Neural crest cell (in vitro differentiated cells): ENCODE results near the gene SLC1A2. TPM values are rescaled to one million over a fixed set of nuclear protein-coding genes. Genes with fewer than 3 reads are reported as not detected.

Experiments used
- DNase-seq: peaks from one replicate; pipeline ENCODE4 v3.0.0; 2021; ENCODE audit warnings: low read depth, mixed read lengths, low spot score
- H3K27ac Mint-ChIP-seq: one replicate; pipeline ENCODE4 v1.8.0; 2021; ENCODE audit warnings: mild to moderate bottlenecking, mixed read lengths; ENCODE audit not compliant: unreplicated experiment
- H3K27me3 Mint-ChIP-seq: 2 replicates; pipeline ENCODE4 v1.8.0; 2021; ENCODE audit warnings: low read depth, mild to moderate bottlenecking, mixed read lengths
- H3K36me3 Mint-ChIP-seq: 2 replicates; pipeline ENCODE4 v1.8.0; 2021; ENCODE audit warnings: low read depth, mild to moderate bottlenecking, mixed read lengths
- H3K4me1 Mint-ChIP-seq: 2 replicates; pipeline ENCODE4 v1.8.0; 2021; ENCODE audit warnings: mixed read lengths
- H3K4me3 Mint-ChIP-seq: one replicate; pipeline ENCODE4 v1.8.0; 2021; ENCODE audit warnings: mild to moderate bottlenecking, mixed read lengths
- H3K9me3 Mint-ChIP-seq: 2 replicates; pipeline ENCODE4 v1.8.0; 2021; ENCODE audit warnings: mixed read lengths
- CTCF ChIP-seq: fragments of 200-600 bp; sonication (generic); conservative IDR thresholded peaks from 2 replicates; pipeline ENCODE4 v1.5.0; 2021; ENCODE audit warnings: antibody characterized with exemption, mild to moderate bottlenecking
- total RNA-seq: library from RNA; stranded (reverse); gene quantifications from 2 replicates; pipeline ENCODE4 v1.2.1, GENCODE V29; 2021

SLC1A2 gene
- total RNA-seq, 1 donor from 2014 or later, result 2.7 TPM

GRCh38 chr11:35376613-35377012, 42.7 kb downstream of the SLC1A2 start:
- H3K27me3 Mint-ChIP-seq, result peaks cover 3% of the 10 kb centered on the region
- no peak overlapping the region for H3K4me3 Mint-ChIP-seq
- no peak overlapping the region for H3K27ac Mint-ChIP-seq
- H3K4me1 Mint-ChIP-seq, result no peaks in the 10 kb centered on the region
- H3K9me3 Mint-ChIP-seq, result no peaks in the 10 kb centered on the region
- no peak for TF ChIP-seq CTCF
- no peaks in the 10 kb centered on the region for H3K36me3 Mint-ChIP-seq
- DNase-seq, result no peak

GRCh38 chr11:35376118-35376510, 43.2 kb downstream of the SLC1A2 start:
- H3K27me3 Mint-ChIP-seq, result peaks cover 3% of the 10 kb centered on the region
- no peaks in the 10 kb centered on the region for H3K9me3 Mint-ChIP-seq
- TF ChIP-seq CTCF, result no peak
- no peak overlapping the region for H3K27ac Mint-ChIP-seq
- no peaks in the 10 kb centered on the region for H3K36me3 Mint-ChIP-seq
- no peak overlapping the region for H3K4me3 Mint-ChIP-seq
- DNase-seq, result no peak
- H3K4me1 Mint-ChIP-seq, result no peaks in the 10 kb centered on the region

GRCh38 chr11:35375332-35376117, 43.8 kb downstream of the SLC1A2 start:
- H3K4me3 Mint-ChIP-seq, result no peak overlapping the region
- no peak overlapping the region for H3K27ac Mint-ChIP-seq
- no peaks in the 10 kb centered on the region for H3K9me3 Mint-ChIP-seq
- TF ChIP-seq CTCF, result no peak
- DNase-seq, result no peak
- H3K36me3 Mint-ChIP-seq, result no peaks in the 10 kb centered on the region
- H3K27me3 Mint-ChIP-seq, result peaks cover 3% of the 10 kb centered on the region
- H3K4me1 Mint-ChIP-seq, result no peaks in the 10 kb centered on the region

GRCh38 chr11:35373284-35373933, 45.9 kb downstream of the SLC1A2 start:
- no peaks in the 10 kb centered on the region for H3K4me1 Mint-ChIP-seq
- no peaks in the 10 kb centered on the region for H3K36me3 Mint-ChIP-seq
- DNase-seq, result no peak

More at GRCh38 chr11:35373284-35373933, 45.9 kb downstream of the SLC1A2 start:
- no peak for TF ChIP-seq CTCF
- Mint-ChIP-seq H3K27me3 (peaks cover 3% of the 10 kb centered on the region), H3K4me3 (no peak overlapping the region), H3K27ac (peak overlapping the region; percentile 9), H3K9me3 (no peaks in the 10 kb centered on the region)
